Endothelial cell of umbilical vein (primary cell): ENCODE data around the gene MUC4.

ENCODE experiments used
- MYC ChIP-seq: IDR thresholded peaks from one replicate; pipeline ENCODE4 v1.6.1; 2011; ENCODE audit warnings: mild to moderate bottlenecking, low read depth, low read length
- TF ChIP-seq, protein P1 (sequence below), 2 donors: IDR thresholded peaks; 1 replicate in 1 of 2; 2 replicates in 1 of 2; pipeline ENCODE4 v1.5.1; 2011; ENCODE audit warnings: low read length in 2 of 2, mild to moderate bottlenecking in 2 of 2, moderate library complexity in 2 of 2, control low read depth in 1 of 2, inconsistent platforms in 1 of 2, low read depth in 1 of 2; ENCODE audit not compliant: insufficient read depth in 1 of 2; ENCODE audit errors: extremely low read depth in 1 of 2

DNA sequence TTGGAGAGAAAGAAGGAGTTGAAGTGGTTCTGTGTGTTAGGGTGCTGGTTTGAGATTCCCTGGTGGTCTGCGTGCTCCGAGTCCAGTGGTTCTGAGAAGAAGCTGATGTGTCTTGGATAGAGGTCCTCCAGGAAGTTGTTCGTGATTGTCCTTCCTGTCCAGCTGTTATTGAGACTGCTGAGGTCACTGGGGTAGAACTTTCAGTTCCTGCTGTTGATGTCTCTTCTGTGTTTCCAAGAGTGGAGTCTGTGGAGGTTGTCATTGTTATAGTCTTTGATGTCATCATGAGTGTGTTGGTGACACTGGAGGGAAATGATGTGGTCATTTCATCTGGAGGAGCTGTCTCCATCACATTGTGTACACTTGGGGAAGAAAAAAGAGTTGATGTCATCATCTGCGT, 20.8 kb downstream of the MUC4 start:
- TF ChIP-seq, protein P1, sequence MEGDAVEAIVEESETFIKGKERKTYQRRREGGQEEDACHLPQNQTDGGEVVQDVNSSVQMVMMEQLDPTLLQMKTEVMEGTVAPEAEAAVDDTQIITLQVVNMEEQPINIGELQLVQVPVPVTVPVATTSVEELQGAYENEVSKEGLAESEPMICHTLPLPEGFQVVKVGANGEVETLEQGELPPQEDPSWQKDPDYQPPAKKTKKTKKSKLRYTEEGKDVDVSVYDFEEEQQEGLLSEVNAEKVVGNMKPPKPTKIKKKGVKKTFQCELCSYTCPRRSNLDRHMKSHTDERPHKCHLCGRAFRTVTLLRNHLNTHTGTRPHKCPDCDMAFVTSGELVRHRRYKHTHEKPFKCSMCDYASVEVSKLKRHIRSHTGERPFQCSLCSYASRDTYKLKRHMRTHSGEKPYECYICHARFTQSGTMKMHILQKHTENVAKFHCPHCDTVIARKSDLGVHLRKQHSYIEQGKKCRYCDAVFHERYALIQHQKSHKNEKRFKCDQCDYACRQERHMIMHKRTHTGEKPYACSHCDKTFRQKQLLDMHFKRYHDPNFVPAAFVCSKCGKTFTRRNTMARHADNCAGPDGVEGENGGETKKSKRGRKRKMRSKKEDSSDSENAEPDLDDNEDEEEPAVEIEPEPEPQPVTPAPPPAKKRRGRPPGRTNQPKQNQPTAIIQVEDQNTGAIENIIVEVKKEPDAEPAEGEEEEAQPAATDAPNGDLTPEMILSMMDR (IDR thresholded peaks at IDR 0.05; ENCODE audit: extremely low read depth in 1 of 2, insufficient read depth in 1 of 2, low read depth in 1 of 2, low read length in 2 of 2): no peak
- TF ChIP-seq MYC: no peak
